SK-N-SH treated with all-trans-retinoic acid at 6 μM for 48 hours (cell line): ENCODE results near the gene GLS.

Experiments
- OSR1 ChIP-seq: fragments of 250-450 bp; sonication (Bioruptor Pico); IDR thresholded peaks from 2 replicates; pipeline ENCODE4 v1.8.0; 2022; ENCODE audit warnings: moderate library complexity, mild to moderate bottlenecking, inconsistent platforms
- ZFP3 ChIP-seq: fragments of 250-450 bp; sonication (Bioruptor Pico); IDR thresholded peaks from 2 replicates; pipeline ENCODE4 v1.5.0; 2020; ENCODE audit warnings: mild to moderate bottlenecking, moderate library complexity

GRCh38 chr2:190836767-190837166 is 43.9 kb upstream of the GLS start:
- TF ChIP-seq OSR1 (CRISPR knock-in tag), result no peak
- no peak for TF ChIP-seq ZFP3
